GM23248 (cell line): ENCODE measurements around the gene ANKRD30B.
"Not testable (repeated sequence)": the region's sequence is repeated elsewhere in the genome, so short reads cannot be mapped to it uniquely, and the experiment has no call there.

Experiments
- EZH2 ChIP-seq: fragments of 200-600 bp; sonication (generic); IDR thresholded peaks from 2 replicates; pipeline ENCODE4 v1.6.1; 2018; ENCODE audit warnings: antibody characterized with exemption, mild to moderate bottlenecking; ENCODE audit not compliant: insufficient read depth, poor library complexity, severe bottlenecking
- EZH2phosphoT487 ChIP-seq: fragments of 200-600 bp; sonication (generic); IDR thresholded peaks from 2 replicates; pipeline ENCODE4 v1.6.1; 2018; ENCODE audit warnings: antibody characterized with exemption, moderate library complexity, mild to moderate bottlenecking, low read depth; ENCODE audit not compliant: insufficient read depth

DNA sequence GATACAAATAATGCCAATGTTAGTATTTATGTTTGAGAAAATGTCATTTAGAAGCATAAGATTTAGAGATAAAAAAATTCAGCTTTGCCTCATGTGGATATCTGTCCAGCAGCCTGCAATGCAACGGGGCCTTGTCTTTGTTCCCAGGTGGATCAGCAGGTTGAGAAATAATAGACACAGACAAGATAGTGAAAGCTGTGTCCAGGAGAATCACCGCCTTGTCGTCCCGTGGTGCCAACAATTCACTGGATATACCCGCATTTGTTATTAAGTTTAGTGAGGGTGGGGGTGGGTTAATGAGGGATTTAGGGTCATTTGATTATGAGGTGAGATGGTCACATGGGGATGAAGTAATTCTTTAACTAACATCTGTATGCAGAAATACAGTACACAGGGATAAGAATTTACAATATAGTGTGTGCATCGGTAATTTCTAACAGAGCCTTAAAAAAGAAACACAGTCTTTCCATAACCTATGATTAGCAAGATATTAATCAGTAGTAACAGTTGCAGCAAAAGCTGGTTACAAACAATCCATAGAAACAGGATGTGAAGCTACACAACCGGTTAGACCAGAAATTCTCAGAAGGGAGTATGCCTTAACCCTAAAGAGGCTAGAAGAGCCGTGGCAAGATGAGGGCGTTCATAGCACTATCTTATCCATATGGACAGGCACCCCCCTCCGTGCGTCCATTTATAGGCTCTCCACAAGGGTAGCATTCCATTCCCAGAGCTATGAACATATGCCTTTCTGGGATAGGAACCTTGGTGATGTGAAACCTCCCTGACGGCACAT lies 50.2 kb downstream of the ANKRD30B start:
- TF ChIP-seq EZH2phosphoT487, EZH2: not testable (repeated sequence)
